HCT116 (cell line): Measurements from ENCODE around the gene TMEM198. TPM values are rescaled to one million over a fixed set of nuclear protein-coding genes. Genes with fewer than 3 reads are reported as not detected.

Experiments
- ATAC-seq: fragments of 200-7000 bp; cut with Tn5 transposase; 2 replicates; pipeline ENCODE4 v1.9.1; 2020; ENCODE audit warnings: mild to moderate bottlenecking, moderate library complexity
- BruUV-seq: library from RNA; stranded (reverse); fragments of 400-500 nt; replicated peaks from 2 replicates; lab custom pipeline; 2021; lab: Mats Ljungman, UMichigan
- CTCF ChIA-PET: fragments of 300-600 bp; sonication (Branson Sonifier 250); formaldehyde crosslinking; loops from one replicate; lab custom pipeline; 2021; ENCODE audit warnings: antibody characterized with exemption; lab: Charles Lee
- POLR2A ChIA-PET: fragments of 300-600, 350-600 bp; sonication (Branson Sonifier 250); formaldehyde crosslinking; loops from one replicate; lab custom pipeline; 2021; ENCODE audit warnings: antibody characterized with exemption; lab: Charles Lee
- RAD21 ChIA-PET, 2 experiments: fragments of 300-600 bp; sonication (Branson Sonifier 250); formaldehyde crosslinking; loops; one replicate each; lab custom pipeline; 2023; ENCODE audit warnings: low total read pairs in 2 of 2; ENCODE audit not compliant: uncharacterized antibody in 2 of 2, unreplicated experiment in 2 of 2, low non-redundant PET in 1 of 2; lab: Charles Lee
- DNase-seq: peaks from one replicate; pipeline ENCODE4 v3.0.0-alpha.2; 2010; ENCODE audit warnings: low read depth, low spot score
- H2AFZ ChIP-seq: fragments of 200-600 bp; shearing (Covaris generic), sonication (generic); 2 replicates; pipeline ENCODE4 v1.6.1; 2017; ENCODE audit warnings: low read depth, mixed run types, mixed read lengths, antibody characterized with exemption, low read length; ENCODE audit not compliant: poor library complexity, severe bottlenecking
- H3K27ac ChIP-seq: 2 replicates; pipeline ENCODE4 v1.5.1; 2012; ENCODE audit warnings: low read depth, low read length
- H3K27me3 ChIP-seq: fragments of 200-600 bp; sonication (generic); 2 replicates; pipeline ENCODE4 v1.6.1; 2016; ENCODE audit warnings: mixed run types, low read length, mixed read lengths; ENCODE audit not compliant: insufficient read depth
- H3K36me3 ChIP-seq, 2 experiments: fragments of 200-500 bp in 1 of 2; fragments of 200-600 bp in 1 of 2; sonication (Bioruptor generic) in 1 of 2; sonication (generic) in 1 of 2; 2 replicates each; pipeline versions ENCODE4 v1.5.1 to v1.6.1; 2014 to 2016; ENCODE audit warnings: low read length in 2 of 2, inconsistent platforms in 1 of 2, mixed read lengths in 1 of 2, mixed run types in 1 of 2; ENCODE audit not compliant: insufficient read depth in 2 of 2, control insufficient read depth in 1 of 2
- H3K4me1 ChIP-seq, 2 experiments: fragments of 200-600 bp in 1 of 2; sonication (generic) in 1 of 2; 2 replicates each; pipeline versions ENCODE4 v1.5.1 to v1.6.1; 2012 to 2017; ENCODE audit warnings: low read length in 2 of 2, inconsistent platforms in 1 of 2, mild to moderate bottlenecking in 1 of 2, mixed read lengths in 1 of 2, mixed run types in 1 of 2, moderate library complexity in 1 of 2; ENCODE audit not compliant: insufficient read depth in 2 of 2, control insufficient read depth in 1 of 2
- H3K4me2 ChIP-seq: fragments of 200-600 bp; sonication (generic); 2 replicates; pipeline ENCODE4 v1.6.1; 2017; ENCODE audit warnings: mixed run types, low read length, mixed read lengths
- H3K4me3 ChIP-seq, 2 experiments: fragments of 200-600 bp in 1 of 2; sonication (generic) in 1 of 2; replicated peaks in 1 of 2; 2 replicates each; pipeline ENCODE4 v1.5.1; 2011 to 2016; ENCODE audit warnings: low read length in 2 of 2, control low read depth in 1 of 2, low read depth in 1 of 2, mild to moderate bottlenecking in 1 of 2, mixed read lengths in 1 of 2, mixed run types in 1 of 2
- H3K79me2 ChIP-seq: fragments of 200-600 bp; sonication (generic); 2 replicates; pipeline ENCODE4 v1.6.1; 2017; ENCODE audit warnings: mild to moderate bottlenecking, mixed run types, low read length, moderate library complexity, mixed read lengths; ENCODE audit not compliant: insufficient read depth
- H3K9ac ChIP-seq: fragments of 200-600 bp; sonication (generic); 2 replicates; pipeline ENCODE4 v1.6.1; 2016; ENCODE audit warnings: low read length, mixed read lengths
- H3K9me2 ChIP-seq: fragments of 200-600 bp; sonication (generic), shearing (Covaris generic); 2 replicates; pipeline ENCODE4 v1.6.1; 2017; ENCODE audit warnings: mixed run types, mild to moderate bottlenecking, moderate library complexity; ENCODE audit not compliant: insufficient read depth
- H3K9me3 ChIP-seq, 2 experiments: fragments of 200-500 bp in 1 of 2; fragments of 200-600 bp in 1 of 2; sonication (Bioruptor generic) in 1 of 2; sonication (generic) in 1 of 2; 2 replicates each; pipeline ENCODE4 v1.6.1; 2014 to 2017; ENCODE audit warnings: low read length in 2 of 2, mixed read lengths in 2 of 2, inconsistent platforms in 1 of 2, low read depth in 1 of 2, mild to moderate bottlenecking in 1 of 2, mixed run types in 1 of 2, moderate library complexity in 1 of 2; ENCODE audit not compliant: control insufficient read depth in 1 of 2, insufficient read depth in 1 of 2
- H4K20me1 ChIP-seq: fragments of 200-600 bp; sonication (generic), shearing (Covaris generic); 2 replicates; pipeline ENCODE4 v1.6.1; 2017; ENCODE audit warnings: mixed run types, mild to moderate bottlenecking, moderate library complexity; ENCODE audit not compliant: insufficient read depth
- ATF3 ChIP-seq: IDR thresholded peaks from 2 replicates; pipeline ENCODE4 v1.6.1; 2012
- CEBPB ChIP-seq: IDR thresholded peaks from 2 replicates; pipeline ENCODE4 v1.6.1; 2012; ENCODE audit warnings: low read depth
- CTCF ChIP-seq, 3 experiments: fragments of 200-600 bp in 1 of 3; sonication (generic) in 1 of 3; IDR thresholded peaks in 2 of 3; conservative IDR thresholded peaks in 1 of 3; 2 replicates each; pipeline ENCODE4 v1.5.1; 2012 to 2017; ENCODE audit warnings: low read depth in 2 of 3, low read length in 2 of 3, antibody characterized with exemption in 1 of 3, borderline replicate concordance in 1 of 3, control low read depth in 1 of 3, mild to moderate bottlenecking in 1 of 3, mixed read lengths in 1 of 3, mixed run types in 1 of 3, moderate library complexity in 1 of 3; ENCODE audit not compliant: insufficient read depth in 1 of 3
- EGR1 ChIP-seq: IDR thresholded peaks from 2 replicates; pipeline ENCODE4 v1.6.1; 2012; ENCODE audit warnings: low read depth
- ELF1 ChIP-seq: IDR thresholded peaks from 2 replicates; pipeline ENCODE4 v1.6.1; 2012; ENCODE audit warnings: low read depth, borderline replicate concordance
- EZH2 ChIP-seq: fragments of 200-600 bp; sonication (generic); IDR thresholded peaks from 2 replicates; pipeline ENCODE4 v1.6.1; 2017; ENCODE audit warnings: antibody characterized with exemption, mixed run types
- EZH2phosphoT487 ChIP-seq: fragments of 200-600 bp; IDR thresholded peaks from 2 replicates; pipeline ENCODE4 v1.6.1; 2018; ENCODE audit warnings: antibody characterized with exemption, borderline replicate concordance
- FOSL1 ChIP-seq: IDR thresholded peaks from 2 replicates; pipeline ENCODE4 v1.6.1; 2012; ENCODE audit warnings: low read depth
- POLR2A ChIP-seq: IDR thresholded peaks from 2 replicates; pipeline ENCODE4 v1.7.0; 2011; ENCODE audit warnings: borderline replicate concordance; ENCODE audit not compliant: insufficient read depth, insufficient read length; ENCODE audit errors: extremely low read depth
- POLR2AphosphoS5 ChIP-seq: IDR thresholded peaks from 2 replicates; pipeline ENCODE4 v1.6.1; 2011; ENCODE audit warnings: mild to moderate bottlenecking, low read depth, low read length, moderate library complexity
- RAD21 ChIP-seq: IDR thresholded peaks from 2 replicates; pipeline ENCODE4 v1.6.1; 2012; ENCODE audit warnings: low read depth, mild to moderate bottlenecking
- REST ChIP-seq: IDR thresholded peaks from 2 replicates; pipeline ENCODE4 v1.6.1; 2012; ENCODE audit warnings: low read depth
- SIN3A ChIP-seq: IDR thresholded peaks from 2 replicates; pipeline ENCODE4 v1.6.1; 2012; ENCODE audit warnings: low read depth
- SRF ChIP-seq: IDR thresholded peaks from 2 replicates; pipeline ENCODE4 v1.6.1; 2012; ENCODE audit warnings: low read depth
- TCF7L2 ChIP-seq: IDR thresholded peaks from 2 replicates; pipeline ENCODE4 v1.7.0; 2011; ENCODE audit warnings: borderline replicate concordance, inconsistent platforms; ENCODE audit not compliant: insufficient read depth, insufficient read length; ENCODE audit errors: extremely low read depth
- ZBTB33 ChIP-seq: IDR thresholded peaks from 2 replicates; pipeline ENCODE4 v1.6.1; 2011; ENCODE audit warnings: mild to moderate bottlenecking, low read length, moderate library complexity; ENCODE audit not compliant: insufficient replicate concordance; ENCODE audit errors: extremely low read depth
- ZFX ChIP-seq: fragments of 450-650 bp; IDR thresholded peaks from 2 replicates; pipeline ENCODE4 v1.6.1; 2017
- ZNF274 ChIP-seq: fragments of 200-500 bp; sonication (Bioruptor generic); IDR thresholded peaks from 2 replicates; pipeline ENCODE4 v1.6.1; 2014; ENCODE audit warnings: mild to moderate bottlenecking, low read depth, low read length, inconsistent platforms
- intact Hi-C: fragments of 100-400 bp; cut with micrococcal nuclease; formaldehyde crosslinking; loops from 2 replicates; pipeline ENCODE4 v1.10.0; 2022
- total RNA-seq: library from RNA; stranded (reverse); gene quantifications from one replicate; pipeline ENCODE4 v1.2.1, GENCODE V29; 2021; ENCODE audit not compliant: unreplicated experiment

The TMEM198 gene
- total RNA-seq, 1 experiment from 2014 or later = 2.1 TPM

GRCh38 chr2:219511547-219512325, 32.1 kb upstream of the TMEM198 start:
- no peak for ATAC-seq
- RAD21 ChIA-PET = no interaction called here
- Histone ChIP-seq H3K4me3 (no peak overlapping the region), H3K4me2 (no peak overlapping the region), H3K27ac (no peak overlapping the region), H3K36me3 (no peaks in the 10 kb centered on the region), H2AFZ (no peak overlapping the region), H3K9me2 (no peaks in the 10 kb centered on the region), H3K79me2 (no peaks in the 10 kb centered on the region), H3K9me3 (no peaks in the 10 kb centered on the region), H3K27me3 (no peaks in the 10 kb centered on the region)
- intact Hi-C loops = no loop called here
- CTCF ChIA-PET = interaction anchor here (1.2 to 1.8 kb wide), 3 partner anchors 13 to 18 kb away, joined by 5 to 7 read pairs (median 5); partner anchors contain the start of gene GMPPA
- no TSS peak for BruUV-seq
- POLR2A ChIA-PET = interaction anchor here (0.7 kb wide), 1 partner anchor 13 kb away, joined by 3 read pairs; the partner anchor contains the start of gene GMPPA
- TF ChIP-seq ATF3 (no peak), RAD21 (no peak), CTCF (IDR thresholded peaks at IDR 0.05 in 2 of 3, conservative IDR thresholded peaks at IDR 0.05 in 1 of 3; ENCODE audit: borderline replicate concordance in 1 of 3, insufficient read depth in 1 of 3, low read depth in 2 of 3, low read length in 2 of 3) (no peak), ZNF274 (no peak), TCF7L2 (no peak), EZH2 (no peak), SRF (no peak), CEBPB (no peak), FOSL1 (no peak), SIN3A (no peak), POLR2A (no peak), ZBTB33 (no peak), REST (no peak), EZH2phosphoT487 (no peak), ZFX (no peak), EGR1 (no peak), ELF1 (no peak), POLR2AphosphoS5 (no peak)
- TF ChIP-seq, all 23 proteins: peak for 0
- no peaks in the 10 kb centered on the region for H4K20me1 ChIP-seq
- no peak for DNase-seq
- no peak overlapping the region for H3K9ac ChIP-seq
- peaks cover 0 to 19% of the 10 kb centered on the region in 2 experiments; a peak in 2 of 4 replicates for H3K4me1 ChIP-seq
